GM18868 (cell line): ENCODE data around the gene CADM4.
A peak's percentile ranks its signal among the peaks of the same experiment; 100 is the strongest.
"Not testable (repeated sequence)": the region's sequence is repeated elsewhere in the genome, so short reads cannot be mapped to it uniquely, and the experiment has no call there.

ENCODE experiments used
- ATAC-seq: cut with Tn5 transposase; IDR thresholded peaks from one replicate; pipeline ENCODE4 v1.9.1; 2021; ENCODE audit warnings: mild to moderate bottlenecking, moderate library complexity; ENCODE audit not compliant: unreplicated experiment

The CADM4 gene

DNA sequence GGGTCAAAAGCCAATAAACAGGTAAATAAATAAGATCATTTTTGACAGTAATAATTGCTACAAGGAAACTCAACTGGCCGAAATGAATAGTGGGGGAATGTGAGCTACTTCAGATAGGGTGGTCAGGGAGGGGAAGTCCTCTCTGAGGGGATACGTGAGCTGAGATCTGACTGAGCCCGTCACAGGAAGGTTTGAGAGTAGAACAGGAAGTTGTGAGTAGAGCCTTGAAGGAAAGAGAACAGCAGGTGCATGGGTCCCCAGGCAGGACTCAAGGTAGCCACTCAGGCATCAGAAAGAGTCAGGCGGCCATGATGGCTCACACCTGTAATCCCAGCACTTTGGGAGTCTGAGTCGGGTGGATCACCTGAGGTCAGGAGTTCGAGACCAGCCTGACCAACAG, 50.0 kb downstream of the CADM4 start:
- ATAC-seq = no peak

GRCh38 chr19:43589277-43589676, 50.4 kb downstream of the CADM4 start:
- no peak for ATAC-seq

- ATAC-seq = not testable (repeated sequence)
Observed at GRCh38 chr19:43587029-43587428, 52.6 kb downstream of the CADM4 start.

DNA sequence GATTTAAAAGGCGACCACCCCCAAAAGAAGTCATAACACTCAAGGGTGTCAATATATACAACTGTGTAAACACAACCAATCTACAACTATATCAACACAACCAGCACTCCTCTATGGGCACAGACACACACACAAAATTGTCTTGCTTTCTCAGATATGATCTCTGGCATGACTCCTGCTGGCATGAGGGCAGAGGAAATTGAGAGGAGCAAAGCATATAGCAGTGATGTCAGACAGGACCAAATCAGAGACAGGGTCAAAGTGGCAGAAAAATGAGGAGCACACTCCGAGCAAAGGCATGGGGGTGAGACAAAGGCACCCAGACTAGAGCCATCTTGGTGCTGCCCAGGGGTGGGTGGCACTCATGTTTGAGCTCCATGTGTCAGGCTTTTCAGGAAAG, 53.3 kb downstream of the CADM4 start:
- no peak for ATAC-seq

DNA sequence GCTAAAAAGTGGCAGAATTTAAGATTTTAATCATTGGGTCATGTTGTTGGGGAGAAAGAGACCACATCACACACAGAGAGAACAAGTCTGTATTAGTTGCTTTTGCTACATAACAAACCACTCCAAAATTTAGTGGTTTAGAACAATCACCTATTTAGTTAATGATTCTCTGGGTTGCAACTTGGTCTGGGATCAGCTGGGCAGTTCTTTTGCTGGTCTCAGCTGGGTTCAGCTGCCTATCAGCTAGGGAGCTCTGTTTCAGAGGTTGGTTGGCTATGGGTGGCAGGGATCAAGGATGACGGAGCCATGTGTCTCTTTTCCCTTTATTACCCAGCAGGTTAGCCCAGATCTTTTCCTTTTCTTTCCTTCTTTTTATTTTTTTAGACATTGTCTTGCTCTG, 55.2 kb downstream of the CADM4 start:
- no peak for ATAC-seq

DNA sequence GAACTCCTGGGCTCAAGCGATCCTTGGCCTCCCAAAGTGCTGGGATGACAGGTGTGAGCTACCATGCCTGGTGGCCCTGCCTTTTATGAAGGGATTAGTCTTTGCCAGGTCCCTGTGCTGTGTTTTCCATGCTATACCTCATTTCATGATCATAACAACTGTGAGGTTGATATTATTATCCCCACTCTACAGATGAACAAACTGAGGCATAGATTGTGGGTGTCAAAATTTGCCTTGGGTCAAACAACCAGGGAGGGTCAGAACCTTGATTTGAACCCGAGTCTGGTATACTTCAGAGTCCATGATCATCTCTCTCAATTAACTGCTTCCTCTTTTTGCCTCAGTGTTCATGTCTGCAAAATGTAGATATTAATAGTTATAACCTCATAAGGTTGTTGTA, 57.2 kb downstream of the CADM4 start:
- no peak for ATAC-seq

DNA sequence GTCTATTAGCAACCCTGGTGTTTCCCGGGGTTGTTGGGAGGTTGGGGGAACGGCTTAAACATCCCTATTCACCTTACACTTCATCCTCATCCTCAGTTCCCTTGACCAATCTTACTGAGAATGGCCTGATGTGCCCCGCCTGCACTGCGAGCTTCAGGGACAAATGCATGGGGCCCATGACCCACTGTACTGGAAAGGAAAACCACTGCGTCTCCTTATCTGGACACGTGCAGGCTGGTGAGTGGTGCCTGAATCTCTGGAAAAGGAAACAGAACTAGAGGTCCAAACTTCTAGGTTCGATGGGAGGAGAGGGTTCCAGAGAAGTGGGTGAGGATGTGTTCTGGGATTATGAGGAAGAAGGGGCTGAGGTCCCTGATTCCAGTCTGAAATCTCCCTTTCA, 58.2 kb downstream of the CADM4 start:
- no peak for ATAC-seq

DNA sequence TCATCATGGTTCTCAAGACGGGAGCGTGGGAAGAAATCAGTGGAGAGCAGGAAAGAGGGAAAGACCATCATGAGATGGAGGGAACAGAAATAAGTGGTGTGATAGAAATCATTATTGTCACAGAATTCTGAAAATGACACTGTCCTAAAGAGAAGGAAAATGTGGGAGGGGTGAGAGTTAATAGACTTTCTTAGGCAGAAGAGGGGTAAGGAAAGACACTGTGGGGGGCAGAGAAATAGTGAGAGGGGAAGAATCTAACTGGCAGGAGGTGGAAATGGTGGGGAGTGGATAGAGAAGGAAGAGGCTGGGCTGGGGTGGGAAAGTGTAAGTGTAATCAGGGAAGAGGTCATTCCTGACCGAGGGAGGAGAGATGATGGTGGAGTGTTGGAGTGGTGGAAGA, 60.9 kb downstream of the CADM4 start:
- ATAC-seq = no peak

DNA sequence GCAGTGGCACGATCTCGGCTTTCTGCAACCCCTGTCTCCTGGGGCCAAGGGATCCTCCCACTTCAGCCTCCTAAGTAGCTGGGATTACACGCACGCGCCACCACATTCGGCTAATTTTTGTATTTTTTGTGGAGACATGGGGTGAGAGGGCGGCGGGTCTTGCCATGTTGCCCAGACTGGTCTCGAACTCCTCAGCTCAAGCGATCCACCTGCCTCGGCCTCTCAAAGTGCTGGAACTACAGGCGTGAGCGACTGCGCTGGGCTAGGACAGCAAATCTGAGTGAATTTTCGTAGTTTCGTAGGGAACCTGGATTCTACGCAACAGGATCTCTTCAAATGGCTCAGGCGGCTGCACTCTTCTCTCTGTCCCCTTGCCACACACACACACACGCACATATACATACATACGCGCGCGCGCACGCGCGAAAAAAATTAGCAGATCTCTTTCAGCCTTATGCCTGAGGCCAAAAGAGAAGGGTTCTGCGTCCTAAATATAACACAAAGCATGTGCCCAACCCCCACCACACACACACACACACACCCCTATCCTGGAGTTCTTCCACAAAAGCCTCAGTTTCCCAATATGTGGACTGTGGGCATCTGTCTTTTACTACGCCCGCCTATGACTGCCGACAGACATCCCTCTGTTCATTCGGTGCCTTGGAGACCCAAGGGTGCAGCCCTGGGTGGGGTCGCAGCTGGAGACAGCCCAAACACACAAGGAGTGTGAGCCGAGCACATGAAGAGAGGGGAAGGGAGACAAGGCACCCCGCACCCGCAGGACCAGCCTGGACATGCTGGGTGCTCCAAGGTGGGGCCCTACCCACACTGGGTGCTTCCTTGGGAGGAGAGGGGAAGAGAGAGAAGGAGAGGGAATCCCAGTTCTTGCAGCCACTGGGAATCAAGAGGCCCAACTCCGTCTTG, 63.4 kb downstream of the CADM4 start:
- no peak for ATAC-seq

DNA sequence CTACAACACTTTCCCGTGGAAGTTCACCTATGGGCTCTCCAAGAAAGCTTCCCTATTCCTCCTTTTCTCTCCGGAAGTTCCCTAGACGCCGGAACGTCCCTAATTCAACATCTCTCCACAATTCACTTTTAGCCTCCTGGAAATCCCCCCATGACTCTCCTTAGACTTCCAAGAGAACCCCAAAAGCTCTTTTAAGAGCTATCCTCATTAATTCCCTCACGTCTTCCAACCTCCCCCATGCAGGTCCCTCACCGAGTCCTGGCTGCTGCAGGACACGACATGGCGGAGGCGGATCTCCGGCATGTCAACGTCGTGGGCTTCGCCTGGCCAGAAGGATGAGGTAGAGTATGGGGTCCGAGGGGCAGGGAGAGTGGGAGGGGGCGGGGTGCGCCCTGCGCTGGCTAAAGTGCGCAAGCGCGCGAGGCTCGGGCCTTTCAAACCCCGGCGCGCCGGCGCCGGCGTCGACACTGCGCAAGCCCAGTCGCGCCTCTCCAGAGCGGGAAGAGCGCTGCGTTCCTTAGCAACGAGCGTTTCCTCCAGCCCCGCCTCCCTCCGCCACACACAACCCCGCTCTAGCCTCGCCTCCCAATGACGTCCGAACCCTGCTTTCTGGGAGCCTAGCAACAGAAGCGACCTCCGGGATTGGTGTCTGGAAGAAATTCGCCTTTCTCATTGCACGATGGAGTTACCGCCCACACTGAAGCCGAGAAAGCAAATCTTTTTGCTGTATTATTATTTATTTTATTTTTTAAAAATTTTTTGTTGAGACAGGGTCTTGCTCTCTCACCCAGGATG, 64.3 kb downstream of the CADM4 start, which contains the start of the genes PINLYP and XRCC1:
PINLYP (plus strand) TSS at position 646 of the 795 bp plus-strand sequence. CDS start 1,391 bp downstream, outside the sequence.
XRCC1 (minus strand) TSS at position 372 of the 795 bp plus-strand sequence; CDS start at position 303, 69 bp downstream.
- ATAC-seq = peak; percentile 95

DNA sequence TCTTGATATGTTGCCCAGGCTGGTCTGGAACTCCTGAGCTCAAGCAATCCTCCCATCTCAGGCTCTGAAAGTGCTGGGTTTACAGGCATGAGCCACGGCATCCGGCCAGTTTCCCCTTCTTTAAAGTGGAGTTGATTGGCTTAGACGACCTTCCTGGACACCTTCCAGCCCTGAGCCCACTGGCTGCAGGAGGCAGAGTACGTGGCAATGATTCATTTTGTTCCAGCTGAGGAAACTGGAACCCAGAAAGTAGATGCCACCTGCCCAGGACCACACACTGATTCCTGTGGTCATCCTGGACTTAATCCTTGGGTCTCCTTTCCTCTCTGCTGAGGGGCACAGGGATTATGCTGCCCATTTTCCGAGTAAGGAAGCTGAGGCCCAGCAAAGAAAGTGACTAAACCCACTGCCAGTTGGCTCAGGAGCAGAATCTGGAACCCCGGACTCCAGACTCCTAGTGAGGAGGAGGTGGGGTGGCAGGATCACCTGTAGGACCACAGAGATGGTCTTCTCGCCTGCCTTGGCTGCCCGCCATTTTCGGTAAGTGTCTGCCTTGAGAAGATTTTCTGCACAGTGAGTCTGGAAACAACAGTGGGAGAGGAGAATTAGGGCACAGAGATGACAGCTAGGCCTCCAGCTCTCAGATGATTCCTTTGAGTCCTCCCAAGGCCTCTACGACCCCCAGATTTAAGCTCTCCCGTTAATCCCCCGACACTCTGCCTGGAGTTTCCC, 65.1 kb downstream of the CADM4 start:
- ATAC-seq = no peak
